ENCODE measurements around the gene TEX55.
"Not testable (repeated sequence)": the region's sequence is repeated elsewhere in the genome, so short reads cannot be mapped to it uniquely, and the experiment has no call there.

Gene TEX55

DNA sequence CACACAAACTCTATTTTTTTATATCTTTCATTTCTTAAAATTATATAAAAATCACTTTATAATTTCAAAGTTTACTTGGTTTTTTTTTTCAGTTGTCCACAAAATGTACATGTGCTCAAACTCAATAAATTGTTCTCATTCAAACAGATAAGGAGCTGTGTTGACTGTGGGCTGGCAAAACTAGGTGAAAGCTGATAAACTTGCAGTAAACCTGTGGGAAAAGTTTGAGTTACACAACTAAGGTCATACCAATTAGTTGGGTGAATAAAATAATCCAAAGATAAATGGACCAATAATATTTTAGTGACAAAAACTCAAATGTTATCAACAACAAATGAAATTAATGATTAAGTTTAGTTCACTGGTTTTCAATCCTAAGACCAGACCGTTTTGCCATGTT, 14.8 kb downstream of the TEX55 start:
- no peak for DNase-seq (ENCODE audit: low spot score)

GRCh38 chr3:119161240-119161639, 15.3 kb downstream of the TEX55 start:
- no peak for DNase-seq (ENCODE audit: low spot score)

DNA sequence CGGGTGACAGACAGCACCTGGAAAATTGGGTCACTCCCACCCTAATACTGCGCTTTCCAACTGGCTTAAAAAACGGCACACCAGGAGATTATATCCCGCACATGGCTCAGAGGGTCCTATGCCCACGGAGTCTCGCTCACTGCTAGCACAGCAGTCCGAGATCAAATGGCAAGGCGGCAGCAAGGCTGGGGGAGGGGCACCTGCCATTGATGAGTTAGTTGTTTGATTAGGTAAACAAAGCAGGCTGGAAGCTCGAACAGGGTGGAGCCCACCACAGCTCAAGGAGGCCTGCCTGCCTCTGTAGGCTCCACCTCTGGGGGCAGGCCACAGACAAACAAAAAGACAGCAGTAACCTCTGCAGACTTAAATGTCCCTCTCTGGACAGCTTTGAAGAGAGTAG, 18.8 kb downstream of the TEX55 start:
- DNase-seq (ENCODE audit: low spot score), result not testable (repeated sequence)

DNA sequence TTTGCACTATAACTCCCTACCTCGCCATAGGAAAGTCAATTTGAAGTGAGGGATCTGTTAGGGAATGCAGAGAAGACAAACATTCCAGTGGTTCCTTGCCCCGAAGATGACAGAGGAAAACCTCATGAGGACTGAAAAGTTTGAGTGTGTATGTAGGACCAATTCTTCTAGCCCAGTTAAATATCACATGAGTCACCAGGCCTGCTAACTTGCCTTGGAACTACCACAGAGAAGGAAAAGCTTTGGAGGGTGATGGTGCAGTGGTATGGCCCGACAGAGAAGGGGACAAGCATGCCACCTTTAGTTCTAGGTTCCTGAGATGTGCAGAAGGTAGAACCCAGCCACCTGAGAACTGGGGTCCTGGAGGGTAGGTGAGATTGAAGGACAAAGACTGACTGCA, 24.9 kb downstream of the TEX55 start:
- no peak for DNase-seq (ENCODE audit: low spot score)

DNA sequence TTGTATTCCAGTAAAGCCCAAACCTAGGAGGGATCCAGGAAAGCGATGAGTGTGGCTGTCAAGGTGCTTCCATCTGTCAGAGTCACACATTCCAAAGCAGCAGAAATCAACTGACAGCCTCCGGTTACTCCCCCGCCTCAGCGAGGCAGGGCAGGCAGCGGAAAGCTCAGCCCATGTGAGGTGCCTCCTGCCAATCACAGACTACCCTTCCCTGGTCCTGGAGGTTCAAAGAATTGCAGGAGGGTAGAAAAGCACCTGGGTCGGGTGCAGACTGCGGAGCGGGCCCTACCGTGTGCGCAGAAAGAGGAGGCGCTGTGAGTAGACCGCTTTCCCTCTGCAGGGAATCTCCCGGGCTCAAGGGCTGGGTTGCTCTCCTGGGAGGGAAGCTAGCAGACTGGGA, 27.4 kb downstream of the TEX55 start, which contains the start of gene UPK1B:
Gene UPK1B, plus strand, starts transcription at position 274 of the 400 bp plus-strand sequence. CDS start 13,144 bp downstream, outside the sequence.
- DNase-seq (ENCODE audit: low spot score), result no peak

DNA sequence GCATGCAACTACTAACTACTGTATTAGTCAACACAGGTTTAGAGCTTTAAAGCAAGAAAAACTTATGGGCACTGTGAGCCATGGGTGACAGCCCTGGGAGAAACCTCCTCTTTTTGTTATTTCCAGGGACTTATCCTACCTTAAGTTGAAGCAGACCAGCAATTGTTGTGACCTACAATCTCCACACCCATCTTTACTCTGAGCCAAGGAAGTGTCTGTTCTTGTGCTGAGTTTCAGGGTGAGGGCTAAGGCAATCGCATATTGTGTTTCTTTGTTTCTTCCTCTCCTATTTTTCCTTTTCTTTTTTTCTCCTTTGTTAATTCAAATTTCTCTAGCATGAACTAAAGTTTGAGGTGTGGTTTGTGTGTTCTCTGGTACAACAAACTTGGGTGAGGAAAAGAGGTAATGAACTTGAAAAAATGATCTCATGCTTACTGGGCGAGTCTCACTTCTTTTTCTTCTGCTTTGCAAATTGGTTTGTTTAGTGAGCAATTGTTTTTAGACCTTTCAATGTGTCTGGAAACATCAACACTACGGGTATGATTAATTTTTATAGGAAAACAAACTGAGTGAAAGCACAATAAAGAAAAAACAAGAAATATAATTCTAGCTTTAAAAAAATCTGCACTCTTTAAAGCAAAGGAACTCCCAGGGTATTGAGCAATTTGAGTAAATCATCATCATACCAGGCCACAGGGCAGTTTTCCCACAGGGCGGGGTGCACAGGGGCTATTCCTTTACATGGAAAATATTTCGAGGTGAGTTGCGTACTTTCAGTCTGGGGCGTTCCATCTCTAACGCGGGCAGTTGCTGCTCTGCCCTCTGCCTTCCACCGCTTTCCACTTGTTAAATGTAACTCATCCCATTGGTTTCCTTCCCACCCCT, 30.1 kb downstream of the TEX55 start:
- DNase-seq (ENCODE audit: low spot score), result no peak

- DNase-seq (ENCODE audit: low spot score), result no peak
Measured at GRCh38 chr3:119176778-119177177, 30.8 kb downstream of the TEX55 start.

GRCh38 chr3:119177321-119177720, 31.4 kb downstream of the TEX55 start:
- DNase-seq (ENCODE audit: low spot score), result no peak

DNA sequence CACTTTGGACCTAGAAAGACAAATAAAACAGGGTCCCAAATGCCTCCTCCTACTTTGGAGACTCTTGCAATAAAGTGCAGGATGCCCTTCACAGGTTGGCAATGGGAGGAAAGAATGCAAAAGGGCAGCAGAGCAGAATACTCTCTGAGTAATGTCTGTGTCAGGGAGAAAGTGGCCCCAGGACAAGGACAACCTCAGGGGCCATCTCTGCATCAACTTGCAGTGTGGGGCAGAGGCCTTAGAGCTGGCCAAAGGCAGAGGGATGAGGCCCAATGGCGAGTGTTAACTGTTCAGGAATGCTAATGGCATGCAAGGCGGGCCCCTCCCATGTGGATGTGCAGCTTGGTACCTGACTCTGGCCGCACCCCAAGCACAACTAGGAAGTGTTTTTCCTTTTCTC, 35.8 kb downstream of the TEX55 start:
- no peak for DNase-seq (ENCODE audit: low spot score)

GRCh38 chr3:119184111-119184510, 38.1 kb downstream of the TEX55 start:
- no peak for DNase-seq (ENCODE audit: low spot score)

- no peak for DNase-seq (ENCODE audit: low spot score)
Measured at GRCh38 chr3:119184796-119185570, 39.0 kb downstream of the TEX55 start.

GRCh38 chr3:119187266-119187665, 41.3 kb downstream of the TEX55 start:
- DNase-seq (ENCODE audit: low spot score), result no peak

DNA sequence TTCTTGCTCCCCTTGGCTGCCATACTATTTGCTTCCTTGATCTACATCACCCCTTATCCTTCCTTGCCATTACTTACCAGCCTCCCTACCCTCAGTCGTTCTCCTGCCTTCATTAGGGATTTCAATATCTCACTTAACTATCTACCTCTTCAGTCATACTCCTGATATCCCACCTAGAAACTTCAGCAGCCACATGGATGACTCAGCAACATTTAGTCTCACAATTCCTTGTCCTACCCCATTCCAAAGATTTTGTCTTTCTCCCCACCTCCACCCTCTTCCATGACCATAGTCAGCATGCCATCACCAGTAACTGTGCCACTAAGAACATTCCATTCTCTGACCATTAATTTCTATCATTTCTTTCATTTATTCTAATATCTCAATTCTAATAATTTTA, 45.8 kb downstream of the TEX55 start:
- DNase-seq (ENCODE audit: low spot score), result no peak

- no peak for DNase-seq (ENCODE audit: low spot score)
Measured at GRCh38 chr3:119194237-119195150, 48.5 kb downstream of the TEX55 start.

DNA sequence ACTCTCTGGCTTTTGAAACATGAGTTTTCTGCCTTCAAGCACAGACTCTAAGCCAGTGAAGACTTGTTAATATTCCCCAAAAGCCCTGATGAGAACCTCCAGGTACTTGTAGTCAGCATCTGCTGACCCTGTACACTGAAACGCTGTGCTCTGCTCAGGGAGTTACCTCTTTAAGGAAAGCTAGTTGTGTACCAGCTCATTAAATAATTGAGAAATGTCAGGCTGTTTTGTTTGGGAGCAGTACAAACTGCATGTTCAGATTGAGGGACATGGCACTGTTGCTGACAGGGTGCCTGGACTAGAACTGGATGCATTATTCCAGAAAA, 49.1 kb downstream of the TEX55 start:
- DNase-seq (ENCODE audit: low spot score), result no peak

GRCh38 chr3:119195911-119196310, 49.9 kb downstream of the TEX55 start:
- no peak for DNase-seq (ENCODE audit: low spot score)
